NCI-H1105 (cell line): Measurements from ENCODE around the gene SLC16A6.
"Not testable (repeated sequence)": the region's sequence is repeated elsewhere in the genome, so short reads cannot be mapped to it uniquely, and the experiment has no call there.

ENCODE experiments used
- DNase-seq: peaks from one replicate; lab custom pipeline; 2025; lab: John Stamatoyannopoulos, UW

The SLC16A6 gene

DNA sequence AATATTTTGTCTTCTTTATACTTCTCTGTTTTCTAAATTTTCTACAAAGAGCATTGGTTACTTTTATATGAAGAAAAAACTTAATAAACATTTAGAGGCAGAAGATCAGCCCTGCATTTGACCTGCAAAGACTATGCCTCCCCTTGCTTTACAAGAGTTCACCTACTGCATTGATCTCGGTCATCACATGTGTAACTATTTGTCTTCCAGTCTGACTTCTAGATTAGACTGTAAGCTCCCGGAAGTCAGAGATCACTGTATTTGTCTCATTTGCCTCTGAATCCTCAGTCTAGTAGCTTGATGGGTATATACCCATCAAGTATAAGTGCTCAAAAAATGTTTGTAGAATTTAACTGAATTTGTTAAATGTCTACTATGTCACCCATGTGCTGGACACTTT is 70.7 kb downstream of the SLC16A6 start:
- DNase-seq, result not testable (repeated sequence)

GRCh38 chr17:68219429-68219828 is 71.5 kb downstream of the SLC16A6 start:
- DNase-seq, result not testable (repeated sequence)
